Measurements from ENCODE around the gene CNDP1.

The CNDP1 gene

GRCh38 chr18:74613381-74613780, 79.1 kb downstream of the CNDP1 start:
- no peaks in the 10 kb centered on the region for H3K36me3 ChIP-seq
- no peaks in the 10 kb centered on the region for H3K27me3 ChIP-seq (ENCODE audit: insufficient read depth, low read depth, severe bottlenecking)
- TF ChIP-seq CTCF (IDR thresholded peaks at IDR 0.05; ENCODE audit: low read depth, low read length): no peak
- H3K27ac ChIP-seq: no peak overlapping the region
- no peak for DNase-seq
- no peaks in the 10 kb centered on the region for H3K9me3 ChIP-seq (ENCODE audit: severe bottlenecking)
- no peak overlapping the region for H3K4me3 ChIP-seq (ENCODE audit: low read depth, low read length)

- H3K27me3 ChIP-seq (ENCODE audit: insufficient read depth, low read depth, severe bottlenecking): no peaks in the 10 kb centered on the region
- H3K4me3 ChIP-seq (ENCODE audit: low read depth, low read length): no peak overlapping the region
- H3K27ac ChIP-seq: no peak overlapping the region
- H3K9me3 ChIP-seq (ENCODE audit: severe bottlenecking): no peaks in the 10 kb centered on the region
- DNase-seq: no peak
- TF ChIP-seq CTCF (IDR thresholded peaks at IDR 0.05; ENCODE audit: low read depth, low read length): no peak
- no peaks in the 10 kb centered on the region for H3K36me3 ChIP-seq
These were observed 82.2 kb downstream of the CNDP1 start for GRCh38 chr18:74616494-74616893.

GRCh38 chr18:74617486-74617885, 83.2 kb downstream of the CNDP1 start:
- DNase-seq: no peak
- no peak for TF ChIP-seq CTCF (IDR thresholded peaks at IDR 0.05; ENCODE audit: low read depth, low read length)
- Histone ChIP-seq H3K27ac (no peak overlapping the region), H3K36me3 (no peaks in the 10 kb centered on the region), H3K9me3 (ENCODE audit: severe bottlenecking) (no peaks in the 10 kb centered on the region), H3K4me3 (ENCODE audit: low read depth, low read length) (no peak overlapping the region), H3K27me3 (ENCODE audit: insufficient read depth, low read depth, severe bottlenecking) (no peaks in the 10 kb centered on the region)

GRCh38 chr18:74622072-74622471, 87.8 kb downstream of the CNDP1 start:
- H3K27ac ChIP-seq: no peak overlapping the region
- no peak overlapping the region for H3K4me3 ChIP-seq (ENCODE audit: low read depth, low read length)
- no peak for DNase-seq
- H3K36me3 ChIP-seq: no peaks in the 10 kb centered on the region
- TF ChIP-seq CTCF (IDR thresholded peaks at IDR 0.05; ENCODE audit: low read depth, low read length): no peak
- H3K27me3 ChIP-seq (ENCODE audit: insufficient read depth, low read depth, severe bottlenecking): no peaks in the 10 kb centered on the region
- no peaks in the 10 kb centered on the region for H3K9me3 ChIP-seq (ENCODE audit: severe bottlenecking)

- H3K27ac ChIP-seq: no peak overlapping the region
- no peak for DNase-seq
- no peaks in the 10 kb centered on the region for H3K9me3 ChIP-seq (ENCODE audit: severe bottlenecking)
- H3K27me3 ChIP-seq (ENCODE audit: insufficient read depth, low read depth, severe bottlenecking): no peaks in the 10 kb centered on the region
- no peaks in the 10 kb centered on the region for H3K36me3 ChIP-seq
- no peak overlapping the region for H3K4me3 ChIP-seq (ENCODE audit: low read depth, low read length)
- TF ChIP-seq CTCF (IDR thresholded peaks at IDR 0.05; ENCODE audit: low read depth, low read length): peak; percentile 28; the same call in 1 of the 2 replicates
These were observed 88.9 kb downstream of the CNDP1 start for GRCh38 chr18:74623047-74623816.

GRCh38 chr18:74624466-74624865, 90.2 kb downstream of the CNDP1 start:
- no peak for TF ChIP-seq CTCF (IDR thresholded peaks at IDR 0.05; ENCODE audit: low read depth, low read length)
- no peaks in the 10 kb centered on the region for H3K9me3 ChIP-seq (ENCODE audit: severe bottlenecking)
- H3K36me3 ChIP-seq: no peaks in the 10 kb centered on the region
- peak; percentile 55 for DNase-seq
- peak overlapping the region; percentile 39; the same call in 1 of the 2 replicates for H3K27ac ChIP-seq
- no peaks in the 10 kb centered on the region for H3K27me3 ChIP-seq (ENCODE audit: insufficient read depth, low read depth, severe bottlenecking)
- no peak overlapping the region for H3K4me3 ChIP-seq (ENCODE audit: low read depth, low read length)

Data from WERI-Rb-1 (cell line).